GM12891 (cell line): ENCODE results near the gene CD300LF.

Experiments
- PAX5 ChIP-seq: IDR thresholded peaks from 2 replicates; pipeline ENCODE4 v1.6.1; 2011; ENCODE audit warnings: low read length, moderate library complexity, mild to moderate bottlenecking; ENCODE audit not compliant: insufficient read depth, severe bottlenecking
- POLR2A ChIP-seq: IDR thresholded peaks from 2 replicates; pipeline ENCODE4 v1.6.1; 2011; ENCODE audit warnings: low read depth, low read length, control low read depth
- POLR2AphosphoS5 ChIP-seq: IDR thresholded peaks from 2 replicates; pipeline ENCODE4 v1.6.1; 2011; ENCODE audit warnings: low read depth, low read length, control low read depth
- POU2F2 ChIP-seq: IDR thresholded peaks from 2 replicates; pipeline ENCODE4 v1.6.1; 2011; ENCODE audit warnings: low read depth, mild to moderate bottlenecking, control low read depth, low read length, moderate library complexity
- SPI1 ChIP-seq: IDR thresholded peaks from 2 replicates; pipeline ENCODE4 v1.6.1; 2011; ENCODE audit warnings: low read depth, low read length, control low read depth
- TAF1 ChIP-seq: IDR thresholded peaks from 2 replicates; pipeline ENCODE4 v1.6.1; 2011; ENCODE audit warnings: low read depth, low read length, control low read depth

DNA sequence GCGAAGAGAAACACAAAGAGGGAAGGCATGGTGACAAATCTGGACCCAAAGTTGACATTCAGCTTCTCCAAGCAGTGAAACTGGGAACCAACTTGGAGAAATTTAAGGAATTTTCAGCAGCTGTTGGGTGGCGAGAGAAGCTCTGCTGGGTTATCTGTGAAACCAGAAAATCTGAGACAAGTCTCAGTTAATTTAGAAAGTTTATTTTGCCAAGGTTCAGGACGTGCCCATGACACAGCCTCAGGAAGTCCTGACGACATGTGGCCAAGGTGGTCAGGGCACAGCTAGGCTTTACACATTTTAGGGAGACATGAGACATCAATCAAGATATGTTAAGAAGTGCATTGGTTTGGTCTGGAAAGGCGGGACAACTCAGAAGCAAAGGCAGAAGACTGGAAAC, 11.2 kb upstream of the CD300LF start:
- TF ChIP-seq POLR2AphosphoS5, result no peak
- TF ChIP-seq POLR2A, result no peak
- no peak for TF ChIP-seq SPI1
- TF ChIP-seq TAF1, result no peak
- no peak for TF ChIP-seq PAX5
- TF ChIP-seq POU2F2, result no peak
